Stimulated activated CD4-positive, alpha-beta T cell treated with anti-CD3 and anti-CD28 coated beads, Interleukin-1b, Interleukin-23, amount 100 ng/mL, for 24 hours (primary cell): ENCODE data around the gene PIK3R2.

ENCODE experiments used
- DNase-seq, 4 experiments: peaks; one replicate each; pipeline ENCODE4 v3.0.0-alpha.2; 2020; ENCODE audit warnings: low read depth in 4 of 4, low spot score in 1 of 4

PIK3R2 gene

GRCh38 chr19:18171605-18172327 is 18.8 kb downstream of the PIK3R2 start:
- DNase-seq, result no peak

GRCh38 chr19:18172331-18173053 is 19.5 kb downstream of the PIK3R2 start:
- DNase-seq, result no peak

GRCh38 chr19:18173054-18173571 is 20.1 kb downstream of the PIK3R2 start:
- no peak for DNase-seq

GRCh38 chr19:18173572-18174288 is 20.8 kb downstream of the PIK3R2 start, which contains the start of gene IFI30:
Gene IFI30 (plus strand): TSS chr19:18173813. CDS start chr19:18173842, 29 bp downstream.
- peak in 1 of 4 experiments; percentile 63 for DNase-seq

GRCh38 chr19:18174983-18175382 is 22.0 kb downstream of the PIK3R2 start:
- no peak for DNase-seq

GRCh38 chr19:18176367-18177310 is 23.7 kb downstream of the PIK3R2 start:
- DNase-seq, result no peak

- DNase-seq, result no peak
Observed at GRCh38 chr19:18179957-18180356, 27.0 kb downstream of the PIK3R2 start.

- DNase-seq, result no peak
Observed at GRCh38 chr19:18183529-18183928, 30.6 kb downstream of the PIK3R2 start.

- no peak for DNase-seq
Observed at GRCh38 chr19:18185538-18185937, 32.6 kb downstream of the PIK3R2 start.

GRCh38 chr19:18190278-18190677 is 37.3 kb downstream of the PIK3R2 start:
- no peak for DNase-seq

GRCh38 chr19:18191640-18192062 is 38.7 kb downstream of the PIK3R2 start:
- DNase-seq, result no peak

- peak; percentile 85 to 98 (median 96) for DNase-seq
Observed at GRCh38 chr19:18192673-18193387, 39.9 kb downstream of the PIK3R2 start, which contains the start of gene MPV17L2. Gene MPV17L2 (plus strand): TSS chr19:18193218. CDS start chr19:18193282, 64 bp downstream.

- DNase-seq, result no peak
Observed at GRCh38 chr19:18193388-18194180, 40.6 kb downstream of the PIK3R2 start.

GRCh38 chr19:18194181-18194530 is 41.2 kb downstream of the PIK3R2 start:
- no peak for DNase-seq

GRCh38 chr19:18194554-18195238 is 41.7 kb downstream of the PIK3R2 start:
- no peak for DNase-seq

GRCh38 chr19:18196511-18196845 is 43.5 kb downstream of the PIK3R2 start:
- no peak for DNase-seq

GRCh38 chr19:18197306-18197705 is 44.3 kb downstream of the PIK3R2 start:
- DNase-seq, result no peak

- DNase-seq, result no peak
Observed at GRCh38 chr19:18197941-18198340, 45.0 kb downstream of the PIK3R2 start.
